ENCODE data around the gene RPL36.

The RPL36 gene

GRCh38 chr19:5690125-5690954 is at the start of gene RPL36:
RPL36 (plus strand) TSS chr19:5690295; CDS start chr19:5690508, 213 bp downstream.
- peak; percentile 99 for DNase-seq

GRCh38 chr19:5641171-5641570 is 48.9 kb upstream of the RPL36 start:
- DNase-seq: no peak

- no peak for DNase-seq
Measured at GRCh38 chr19:5642204-5642603, 47.9 kb upstream of the RPL36 start.

GRCh38 chr19:5643060-5643459 is 47.0 kb upstream of the RPL36 start:
- no peak for DNase-seq

GRCh38 chr19:5644037-5644436 is 46.1 kb upstream of the RPL36 start:
- DNase-seq: no peak

GRCh38 chr19:5645409-5645808 is 44.7 kb upstream of the RPL36 start:
- no peak for DNase-seq

- no peak for DNase-seq
Measured at GRCh38 chr19:5646703-5647102, 43.4 kb upstream of the RPL36 start.

- DNase-seq: no peak
Measured at GRCh38 chr19:5648464-5648863, 41.6 kb upstream of the RPL36 start.

- no peak for DNase-seq
Measured at GRCh38 chr19:5651361-5651760, 38.7 kb upstream of the RPL36 start.

- no peak for DNase-seq
Measured at GRCh38 chr19:5652261-5652660, 37.8 kb upstream of the RPL36 start.

- DNase-seq: no peak
Measured at GRCh38 chr19:5654931-5655330, 35.2 kb upstream of the RPL36 start.

GRCh38 chr19:5655412-5655811 is 34.7 kb upstream of the RPL36 start:
- DNase-seq: no peak

GRCh38 chr19:5661483-5661882 is 28.6 kb upstream of the RPL36 start:
- no peak for DNase-seq

- no peak for DNase-seq
Measured at GRCh38 chr19:5663904-5664303, 26.2 kb upstream of the RPL36 start.

- no peak for DNase-seq
Measured at GRCh38 chr19:5664515-5664914, 25.6 kb upstream of the RPL36 start.

GRCh38 chr19:5665781-5666513 is 24.1 kb upstream of the RPL36 start:
- no peak for DNase-seq

GRCh38 chr19:5666921-5667610 is 23.0 kb upstream of the RPL36 start:
- DNase-seq: no peak

GRCh38 chr19:5667751-5668271 is 22.3 kb upstream of the RPL36 start:
- no peak for DNase-seq

GRCh38 chr19:5669212-5669611 is 20.9 kb upstream of the RPL36 start:
- DNase-seq: no peak

- no peak for DNase-seq
Measured at GRCh38 chr19:5671600-5671999, 18.5 kb upstream of the RPL36 start.

- no peak for DNase-seq
Measured at GRCh38 chr19:5672708-5673459, 17.2 kb upstream of the RPL36 start.

GRCh38 chr19:5673752-5674151 is 16.3 kb upstream of the RPL36 start:
- DNase-seq: no peak

- no peak for DNase-seq
Measured at GRCh38 chr19:5674714-5675113, 15.4 kb upstream of the RPL36 start.
